IPS-15b (cell line): ENCODE measurements around the gene DUSP8.

Source experiments
- H3K27me3 ChIP-seq: one replicate; pipeline ENCODE4 v1.6.1; 2013; ENCODE audit warnings: low read length; ENCODE audit not compliant: control insufficient read depth, insufficient read depth
- H3K36me3 ChIP-seq: one replicate; pipeline ENCODE4 v1.6.1; 2013; ENCODE audit warnings: low read length; ENCODE audit not compliant: control insufficient read depth, insufficient read depth
- H3K4me1 ChIP-seq: one replicate; pipeline ENCODE4 v1.6.1; 2013; ENCODE audit warnings: mild to moderate bottlenecking, low read length; ENCODE audit not compliant: control insufficient read depth, insufficient read depth
- H3K4me3 ChIP-seq: one replicate; pipeline ENCODE4 v1.5.1; 2013; ENCODE audit warnings: low read depth, low read length
- H3K9ac ChIP-seq: one replicate; pipeline ENCODE4 v1.6.1; 2013; ENCODE audit warnings: low read depth, mild to moderate bottlenecking, low read length
- H3K9me3 ChIP-seq: one replicate; pipeline ENCODE4 v1.6.1; 2013; ENCODE audit warnings: mild to moderate bottlenecking, low read length; ENCODE audit not compliant: control insufficient read depth, insufficient read depth

The DUSP8 gene

DNA sequence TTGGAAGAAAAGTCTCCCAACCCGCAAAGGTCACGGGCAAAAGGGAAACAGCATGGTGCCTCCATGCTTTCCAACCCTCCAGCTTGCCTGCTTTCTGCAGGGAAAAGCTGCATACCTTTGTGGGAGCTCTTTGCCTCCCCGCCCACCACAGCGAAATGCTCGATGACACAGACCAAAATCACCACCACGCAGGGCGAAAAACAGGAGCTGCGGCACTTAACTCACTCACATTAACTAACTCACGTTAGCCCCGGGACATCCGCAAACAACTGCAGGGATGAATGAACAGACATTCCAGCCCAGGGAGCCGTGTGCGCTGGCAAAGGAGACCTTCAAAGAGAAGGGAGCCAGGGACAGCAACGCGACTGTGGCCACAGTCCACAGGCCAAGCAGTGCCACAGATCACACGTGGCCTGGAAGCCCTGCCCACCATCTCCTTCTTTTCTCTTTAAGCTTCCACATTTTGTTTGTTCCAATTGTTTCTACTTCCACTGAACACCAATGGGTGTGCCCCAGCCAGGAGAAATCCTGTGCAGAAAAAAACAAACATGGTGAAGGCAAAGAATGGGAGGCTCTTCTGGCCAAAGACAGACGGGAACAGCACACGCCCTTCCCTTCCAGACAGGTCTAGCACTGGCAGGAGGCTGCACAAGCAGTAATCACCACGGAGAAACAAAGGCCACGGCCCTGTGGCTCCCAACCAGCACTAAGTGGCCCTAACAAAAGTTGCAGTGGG is 39.3 kb downstream of the DUSP8 start:
- H3K4me3 ChIP-seq = no peak overlapping the region
- H3K9ac ChIP-seq = no peak overlapping the region
- no peaks in the 10 kb centered on the region for H3K36me3 ChIP-seq
- H3K4me1 ChIP-seq = no peaks in the 10 kb centered on the region
- H3K27me3 ChIP-seq = peaks cover 1% of the 10 kb centered on the region
- no peaks in the 10 kb centered on the region for H3K9me3 ChIP-seq

DNA sequence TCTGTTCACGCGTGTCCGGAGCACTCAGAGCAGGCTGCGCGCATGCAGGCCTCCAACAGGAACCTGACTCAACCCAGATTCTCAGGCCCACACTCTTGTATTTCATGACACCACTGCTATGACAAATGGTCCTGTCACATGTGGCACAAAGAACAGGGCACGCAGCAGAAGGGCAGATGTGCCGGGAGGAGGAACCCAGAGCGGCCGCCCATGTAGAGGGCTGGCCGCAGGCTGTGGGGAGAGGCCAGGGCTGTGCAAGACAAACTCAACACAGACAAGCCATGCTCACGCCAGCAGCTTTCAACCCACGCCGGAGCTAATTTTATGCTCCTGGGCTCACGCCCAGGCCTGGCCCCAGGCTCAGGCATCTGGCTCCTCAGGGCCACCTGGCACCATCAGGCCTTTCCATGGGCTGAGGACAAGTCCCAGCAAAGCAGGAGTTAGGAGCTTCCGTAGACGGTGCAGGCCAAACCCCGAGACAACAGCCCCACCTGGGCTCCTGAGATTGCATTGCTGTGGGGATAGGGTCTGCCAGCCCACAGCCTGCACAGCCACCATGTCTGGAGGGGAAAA is 40.0 kb downstream of the DUSP8 start:
- H3K36me3 ChIP-seq = no peaks in the 10 kb centered on the region
- H3K27me3 ChIP-seq = no peaks in the 10 kb centered on the region
- H3K9me3 ChIP-seq = no peaks in the 10 kb centered on the region
- H3K4me3 ChIP-seq = no peak overlapping the region
- no peak overlapping the region for H3K9ac ChIP-seq
- no peaks in the 10 kb centered on the region for H3K4me1 ChIP-seq

DNA sequence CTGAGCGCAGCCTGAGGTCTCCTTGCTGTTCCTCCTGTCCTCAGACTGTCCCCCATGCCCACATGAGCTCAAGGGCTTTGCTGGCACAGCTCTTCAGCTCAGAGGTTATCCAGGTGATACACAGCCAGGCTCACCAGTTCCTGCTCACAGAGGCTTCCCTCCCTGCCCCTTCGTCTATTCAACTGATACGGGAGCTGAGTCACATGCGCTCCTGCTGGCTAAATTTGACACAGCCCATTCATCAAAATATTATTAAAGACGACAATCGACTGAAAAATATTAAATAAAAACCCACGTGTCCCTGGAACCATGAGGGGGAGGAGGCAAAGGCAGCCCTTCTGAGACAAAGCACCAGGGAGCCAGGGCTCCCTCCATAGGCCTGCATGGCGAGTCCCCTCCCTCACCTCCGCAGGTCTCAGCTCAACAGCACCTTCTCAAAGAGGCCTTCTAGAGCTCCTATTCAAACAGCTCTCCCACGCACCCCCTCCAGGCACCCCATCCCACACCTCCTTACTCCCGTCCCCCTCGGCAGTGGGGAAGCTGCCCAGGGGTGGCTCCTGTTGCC is 40.5 kb downstream of the DUSP8 start:
- H3K4me1 ChIP-seq = no peaks in the 10 kb centered on the region
- no peak overlapping the region for H3K4me3 ChIP-seq
- no peaks in the 10 kb centered on the region for H3K36me3 ChIP-seq
- no peak overlapping the region for H3K9ac ChIP-seq
- no peaks in the 10 kb centered on the region for H3K9me3 ChIP-seq
- no peaks in the 10 kb centered on the region for H3K27me3 ChIP-seq

GRCh38 chr11:1530686-1531448 is 41.2 kb downstream of the DUSP8 start:
- no peaks in the 10 kb centered on the region for H3K4me1 ChIP-seq
- no peaks in the 10 kb centered on the region for H3K36me3 ChIP-seq
- no peaks in the 10 kb centered on the region for H3K9me3 ChIP-seq
- no peak overlapping the region for H3K9ac ChIP-seq
- H3K4me3 ChIP-seq = no peak overlapping the region
- H3K27me3 ChIP-seq = no peaks in the 10 kb centered on the region

DNA sequence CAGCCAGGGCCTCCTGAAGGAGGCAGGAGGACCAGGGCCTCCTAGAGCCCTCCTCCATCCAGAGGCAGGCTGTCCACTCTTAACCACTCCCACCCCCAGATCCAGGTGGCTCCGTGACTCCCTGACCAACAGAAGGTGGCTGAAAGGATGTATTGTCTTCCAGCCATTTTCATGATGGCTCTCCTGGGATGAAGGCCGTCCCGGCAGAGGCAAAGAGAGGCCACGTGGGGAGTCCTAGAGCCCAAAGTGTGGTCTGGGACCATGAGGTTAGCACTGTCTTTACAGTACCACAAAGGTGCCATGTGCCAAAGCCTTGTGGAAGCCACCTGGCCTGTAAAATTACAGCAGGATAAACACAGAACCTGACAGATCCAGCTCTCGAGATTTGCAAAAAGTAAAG is 42.3 kb downstream of the DUSP8 start:
- Histone ChIP-seq H3K4me1 (no peaks in the 10 kb centered on the region), H3K9ac (no peak overlapping the region), H3K9me3 (no peaks in the 10 kb centered on the region), H3K27me3 (no peaks in the 10 kb centered on the region), H3K36me3 (no peaks in the 10 kb centered on the region), H3K4me3 (no peak overlapping the region)

GRCh38 chr11:1529286-1529685 is 42.8 kb downstream of the DUSP8 start:
- Histone ChIP-seq H3K4me3 (no peak overlapping the region), H3K9me3 (no peaks in the 10 kb centered on the region), H3K9ac (peak overlapping the region; percentile 37), H3K36me3 (no peaks in the 10 kb centered on the region), H3K4me1 (no peaks in the 10 kb centered on the region), H3K27me3 (no peaks in the 10 kb centered on the region)

DNA sequence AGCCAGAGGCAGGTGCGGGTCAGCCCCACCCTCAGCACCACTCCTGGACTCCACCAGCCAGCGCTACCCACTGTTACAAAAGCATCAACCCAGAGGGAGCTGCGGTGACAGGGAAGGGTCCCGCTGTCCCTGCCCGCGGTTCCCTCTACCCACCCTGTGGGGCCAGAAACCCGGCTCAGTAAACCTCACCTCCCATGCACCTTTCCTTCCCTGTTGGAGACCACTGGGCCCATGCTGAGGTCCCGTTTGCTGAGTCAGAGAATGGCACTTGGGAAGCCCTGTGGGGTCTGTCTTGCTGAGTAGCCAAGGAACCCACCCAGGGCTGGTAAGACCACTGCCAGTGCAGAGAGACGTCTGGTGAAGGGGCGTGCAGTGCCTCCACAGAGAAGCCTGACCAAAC is 43.4 kb downstream of the DUSP8 start:
- no peaks in the 10 kb centered on the region for H3K4me1 ChIP-seq
- H3K9me3 ChIP-seq = no peaks in the 10 kb centered on the region
- H3K27me3 ChIP-seq = no peaks in the 10 kb centered on the region
- H3K36me3 ChIP-seq = no peaks in the 10 kb centered on the region
- no peak overlapping the region for H3K4me3 ChIP-seq
- H3K9ac ChIP-seq = no peak overlapping the region

DNA sequence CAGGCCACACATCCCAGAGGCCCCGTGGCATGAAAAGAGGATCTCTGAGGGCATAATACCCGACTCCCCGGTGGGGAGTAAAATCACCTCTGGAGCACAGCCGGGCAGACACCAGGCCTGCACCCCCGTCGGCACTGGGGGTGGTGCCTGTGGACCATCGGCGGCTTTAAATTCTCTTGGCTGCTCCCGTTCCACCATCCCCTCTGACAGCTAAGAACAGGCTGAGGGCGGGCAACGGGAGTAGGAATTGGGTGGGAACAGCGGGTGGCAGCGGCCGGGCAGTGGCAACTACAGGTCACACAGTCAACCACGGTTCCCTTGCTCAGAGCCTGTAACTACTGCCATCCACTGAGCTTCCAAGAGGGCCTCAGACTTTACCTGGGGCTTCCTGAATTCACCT is 45.3 kb downstream of the DUSP8 start:
- Histone ChIP-seq H3K4me3 (no peak overlapping the region), H3K9me3 (no peaks in the 10 kb centered on the region), H3K9ac (no peak overlapping the region), H3K36me3 (no peaks in the 10 kb centered on the region), H3K27me3 (no peaks in the 10 kb centered on the region), H3K4me1 (no peaks in the 10 kb centered on the region)

DNA sequence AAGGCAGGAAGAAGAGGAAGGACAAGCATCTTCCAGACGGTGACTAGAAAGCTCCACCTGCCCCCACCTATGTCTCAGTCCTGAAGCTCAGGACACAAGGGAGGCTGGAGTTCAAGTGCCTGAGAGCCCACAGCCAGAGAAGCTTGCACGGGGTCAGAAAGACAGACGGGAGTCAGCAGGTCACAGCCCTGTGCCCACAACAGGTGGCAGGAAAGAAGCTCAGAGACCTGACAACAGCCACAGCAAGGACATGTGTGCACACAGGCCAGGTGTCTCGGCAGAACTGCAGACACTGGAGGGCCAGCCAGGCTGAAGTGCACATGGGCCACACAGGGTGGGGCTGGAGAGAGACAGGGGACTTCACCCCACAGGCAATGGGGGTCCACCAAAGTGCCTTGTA is 48.3 kb downstream of the DUSP8 start:
- no peak overlapping the region for H3K4me3 ChIP-seq
- no peaks in the 10 kb centered on the region for H3K4me1 ChIP-seq
- H3K9me3 ChIP-seq = no peaks in the 10 kb centered on the region
- H3K27me3 ChIP-seq = no peaks in the 10 kb centered on the region
- H3K36me3 ChIP-seq = no peaks in the 10 kb centered on the region
- no peak overlapping the region for H3K9ac ChIP-seq

DNA sequence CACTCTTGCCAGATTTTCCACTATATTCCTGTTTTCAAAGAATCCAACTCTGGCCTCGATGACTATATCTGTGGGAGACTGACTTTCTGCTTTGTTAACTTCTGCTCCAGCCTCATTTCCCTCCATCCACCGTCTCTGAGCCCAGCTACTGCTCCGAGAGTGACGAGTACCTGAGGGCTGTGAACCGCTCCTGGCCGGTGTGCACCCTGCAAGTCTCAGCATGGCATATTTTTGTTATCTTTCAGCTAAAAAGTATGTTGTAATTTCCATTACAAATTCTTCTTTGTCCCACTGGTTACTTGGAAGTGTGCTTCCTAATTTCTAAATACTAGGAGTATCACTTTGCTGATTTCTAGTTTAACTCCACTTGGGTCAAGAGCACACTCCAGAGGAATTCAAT is 49.0 kb downstream of the DUSP8 start:
- no peaks in the 10 kb centered on the region for H3K9me3 ChIP-seq
- no peaks in the 10 kb centered on the region for H3K36me3 ChIP-seq
- H3K27me3 ChIP-seq = no peaks in the 10 kb centered on the region
- no peak overlapping the region for H3K9ac ChIP-seq
- no peak overlapping the region for H3K4me3 ChIP-seq
- no peaks in the 10 kb centered on the region for H3K4me1 ChIP-seq

DNA sequence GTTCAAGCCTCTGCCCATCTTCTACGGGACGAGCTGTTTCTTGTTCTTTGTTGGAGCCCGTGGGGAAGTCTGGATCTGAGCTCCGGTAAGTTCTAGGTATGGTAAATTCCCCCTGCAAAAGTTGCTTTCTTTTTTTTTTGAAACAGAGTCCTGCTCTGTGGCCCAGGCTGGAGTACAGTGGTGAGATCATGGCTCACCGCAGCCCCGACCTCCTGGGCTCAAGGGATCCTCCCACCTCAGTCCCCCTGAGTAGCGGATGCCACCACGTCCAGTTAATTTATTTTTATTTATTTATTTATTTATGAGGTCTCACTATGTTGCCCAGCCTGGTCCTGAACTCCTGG is 50.0 kb downstream of the DUSP8 start:
- Histone ChIP-seq H3K27me3 (no peaks in the 10 kb centered on the region), H3K9ac (no peak overlapping the region)

More for the DNA sequence above, 50.0 kb downstream of the DUSP8 start:
- H3K4me3 ChIP-seq = no peak overlapping the region
- no peaks in the 10 kb centered on the region for H3K9me3 ChIP-seq
- H3K4me1 ChIP-seq = no peaks in the 10 kb centered on the region
- no peaks in the 10 kb centered on the region for H3K36me3 ChIP-seq
